HepG2 (cell line): ENCODE data around the gene PNLDC1. TPM values are rescaled to one million over a fixed set of nuclear protein-coding genes. Genes with fewer than 3 reads are reported as not detected.
"Not testable (repeated sequence)": the region's sequence is repeated elsewhere in the genome, so short reads cannot be mapped to it uniquely, and the experiment has no call there.

ENCODE experiments used
- ATAC-seq: fragments of 200-7000 bp; cut with Tn5 transposase; 3 replicates; pipeline ENCODE4 v1.9.1; 2020; ENCODE audit warnings: mild to moderate bottlenecking, moderate library complexity
- BruUV-seq: library from RNA; stranded (reverse); fragments of 400-500 nt; replicated peaks from 2 replicates; lab custom pipeline; 2021; lab: Mats Ljungman, UMichigan
- CTCF ChIA-PET: fragments of 300-600 bp; formaldehyde crosslinking; extraction: SDS; loops from one replicate; lab custom pipeline; 2021; ENCODE audit warnings: low total read pairs, inconsistent platforms, low intra/inter-chr PET ratio; lab: Yijun Ruan, JAX
- POLR2A ChIA-PET: fragments of 350-600 bp; sonication (Branson Sonifier 250); formaldehyde crosslinking; loops from one replicate; lab custom pipeline; 2020; ENCODE audit warnings: antibody characterized with exemption, inconsistent platforms; lab: Yijun Ruan, JAX
- DNase-seq: peaks from one replicate; pipeline ENCODE4 v3.0.0-alpha.2; 2015; ENCODE audit warnings: low spot score
- FAIRE-seq: peaks from 3 replicates; lab custom pipeline; 2011; peaks lifted over from hg19 to GRCh38; lab: Jason Lieb, UNC
- H2AFZ ChIP-seq: one replicate; pipeline ENCODE4 v1.6.1; 2011; ENCODE audit warnings: low read length, inconsistent platforms
- H3K27ac ChIP-seq: fragments of 300-600 bp; 3 replicates; pipeline ENCODE4 v1.8.0; 2011; ENCODE audit warnings: mixed run types, mild to moderate bottlenecking, mixed read lengths, low read length, inconsistent platforms; ENCODE audit not compliant: insufficient read depth; ENCODE audit errors: extremely low read length
- H3K27me3 ChIP-seq, 2 experiments: fragments of 200-600 bp in 1 of 2; 2 replicates in 1 of 2; 3 replicates in 1 of 2; pipeline versions ENCODE4 v1.6.0 to v1.8.0; 2011; ENCODE audit warnings: low read length in 2 of 2, mild to moderate bottlenecking in 2 of 2, moderate library complexity in 2 of 2, inconsistent platforms in 1 of 2; ENCODE audit not compliant: insufficient read depth in 2 of 2, control insufficient read depth in 1 of 2
- H3K36me3 ChIP-seq, 2 experiments: fragments of 200-600 bp in 1 of 2; replicated peaks in 1 of 2; 2 replicates in 1 of 2; 3 replicates in 1 of 2; pipeline versions ENCODE4 v1.5.1 to v1.8.0; 2011; ENCODE audit warnings: low read length in 2 of 2, inconsistent platforms in 1 of 2; ENCODE audit not compliant: insufficient read depth in 2 of 2, control insufficient read depth in 1 of 2
- H3K4me1 ChIP-seq: 2 replicates; pipeline ENCODE4 v1.5.1; 2012; ENCODE audit warnings: low read length, inconsistent platforms; ENCODE audit not compliant: insufficient read depth
- H3K4me2 ChIP-seq: 2 replicates; pipeline ENCODE4 v1.6.0; 2011; ENCODE audit warnings: low read depth, low read length, inconsistent platforms
- H3K4me3 ChIP-seq, 3 experiments: fragments of 200-600 bp in 1 of 3; sonication (generic), shearing (Covaris generic) in 1 of 3; replicated peaks in 1 of 3; 2 replicates each; pipeline ENCODE4 v1.5.1; 2011 to 2016; ENCODE audit warnings: low read length in 3 of 3, inconsistent platforms in 2 of 3, low read depth in 2 of 3, mild to moderate bottlenecking in 2 of 3, control low read depth in 1 of 3, mixed read lengths in 1 of 3; ENCODE audit not compliant: insufficient read depth in 1 of 3
- H3K79me2 ChIP-seq: one replicate; pipeline ENCODE4 v1.6.1; 2011; ENCODE audit warnings: low read length, inconsistent platforms; ENCODE audit not compliant: insufficient read depth
- H3K9ac ChIP-seq: 2 replicates; pipeline ENCODE4 v1.6.0; 2011; ENCODE audit warnings: mild to moderate bottlenecking, low read depth, low read length, inconsistent platforms; ENCODE audit not compliant: insufficient read depth
- H3K9me3 ChIP-seq: 2 replicates; pipeline ENCODE4 v1.5.1; 2012; ENCODE audit warnings: mild to moderate bottlenecking, low read length
- H4K20me1 ChIP-seq: 2 replicates; pipeline ENCODE4 v1.6.0; 2011; ENCODE audit warnings: inconsistent platforms, mild to moderate bottlenecking, low read length, moderate library complexity; ENCODE audit not compliant: insufficient read depth
- BATF2 ChIP-seq: sonication (generic); formaldehyde crosslinking; IDR thresholded peaks from 2 replicates; pipeline ENCODE4 v1.8.0; 2022; ENCODE audit warnings: mild to moderate bottlenecking, missing genetic modification reagents, moderate library complexity
- CSRNP1 ChIP-seq: sonication (generic); formaldehyde crosslinking; IDR thresholded peaks from 2 replicates; pipeline ENCODE4 v1.8.1; 2023; ENCODE audit warnings: mild to moderate bottlenecking, missing genetic modification reagents
- EZH2 ChIP-seq: conservative IDR thresholded peaks from 2 replicates; pipeline ENCODE4 v1.6.1; 2012; ENCODE audit warnings: mild to moderate bottlenecking, low read depth, low read length, moderate library complexity
- HNF4A ChIP-seq: sonication (generic); formaldehyde crosslinking; IDR thresholded peaks from 2 replicates; pipeline ENCODE4 v1.4.0; 2020; ENCODE audit warnings: missing genetic modification reagents
- MTERF4 ChIP-seq: sonication (generic); formaldehyde crosslinking; IDR thresholded peaks from 2 replicates; pipeline ENCODE4 v1.8.0; 2023; ENCODE audit warnings: mild to moderate bottlenecking, missing genetic modification reagents
- NCOA5 ChIP-seq: sonication (generic); formaldehyde crosslinking; IDR thresholded peaks from 2 replicates; pipeline ENCODE4 v1.4.0; 2020; ENCODE audit warnings: missing genetic modification reagents
- PPARG ChIP-seq: conservative IDR thresholded peaks from 2 replicates; pipeline ENCODE4 v1.6.1; 2016; ENCODE audit warnings: missing biosample characterization, missing genetic modification reagents
- SOX6 ChIP-seq, 2 experiments: fragments of 450-650 bp in 1 of 2; sonication (generic) in 1 of 2; formaldehyde crosslinking in 1 of 2; IDR thresholded peaks; 2 replicates each; pipeline versions ENCODE4 v1.4.0 to v1.6.1; 2017 to 2020; ENCODE audit warnings: antibody characterized with exemption in 1 of 2, mild to moderate bottlenecking in 1 of 2, missing genetic modification reagents in 1 of 2
- ZNF644 ChIP-seq: IDR thresholded peaks from 2 replicates; pipeline ENCODE4 v1.6.1; 2016; ENCODE audit warnings: low read depth
- ZNF687 ChIP-seq: sonication (generic); formaldehyde crosslinking; IDR thresholded peaks from 2 replicates; pipeline ENCODE4 v1.5.1; 2020; ENCODE audit warnings: mild to moderate bottlenecking, missing genetic modification reagents, moderate library complexity
- WGBS: methylation state at CpG from one replicate; pipeline ENCODE4 v1.1.6; 2017; ENCODE audit warnings: low lambda C conversion rate; 5-methylcytosine and 5-hydroxymethylcytosine counted together
- in situ Hi-C: cut with HindIII; loops from 2 replicates; pipeline ENCODE4 v1.10.0; 2017; ENCODE audit warnings: low pct_unique_long_range_greater_than_20kb; ENCODE audit not compliant: extremely low pct_ligation_motif_present
- intact Hi-C: fragments of 100-400 bp; cut with micrococcal nuclease; formaldehyde crosslinking; loops from one replicate; pipeline ENCODE4 v1.10.0; 2022; ENCODE audit not compliant: unreplicated experiment
- polyA plus RNA-seq, 8 experiments: library from polyadenylated mRNA; depleted of rRNA in 3 of 8; stranded (reverse) in 7 of 8; unstranded in 1 of 8; fragments of >200 nt; fragmentation: Illumina TruSeq in 4 of 8; extraction: Trizol in 4 of 8; gene quantifications; 2 replicates each; pipeline versions ENCODE4 v1.2.1 to v1.2.3, GENCODE V29; 2011 to 2016; ENCODE audit warnings: low read depth in 4 of 8, missing spikeins in 1 of 8, mixed read lengths in 1 of 8; ENCODE audit not compliant: insufficient read depth in 1 of 8
- total RNA-seq, 5 experiments: library from RNA; depleted of rRNA; stranded (reverse); fragments of >200 nt; fragmentation: Illumina TruSeq; extraction: Trizol; gene quantifications; 2 replicates each; pipeline ENCODE4 v1.2.3, GENCODE V29; 2016; ENCODE audit warnings: low read depth in 1 of 5

The PNLDC1 gene
- total and polyA plus RNA-seq, 2 of the 13 experiments (the other 11 are each of a cell fraction or from before 2014, with no cell fraction given), result not detected

GRCh38 chr6:159794976-159795375 lies 5.1 kb upstream of the PNLDC1 start:
- H3K4me3 ChIP-seq; BruUV-seq; DNase-seq; FAIRE-seq; H3K9ac ChIP-seq; H3K4me2 ChIP-seq; H3K9me3 ChIP-seq; POLR2A ChIA-PET; CTCF ChIA-PET; H3K27me3 ChIP-seq; H2AFZ ChIP-seq; ATAC-seq; H4K20me1 ChIP-seq; TF ChIP-seq SOX6 (IDR thresholded peaks at IDR 0.05): not testable (repeated sequence)
- Histone ChIP-seq H3K36me3 (peaks cover 11 to 27% of the 10 kb centered on the region in 2 experiments), H3K79me2 (peaks cover 37% of the 10 kb centered on the region), H3K27ac (peak overlapping the region; percentile 7), H3K4me1 (peaks cover 45% of the 10 kb centered on the region)
- TF ChIP-seq SOX6 (CRISPR knock-in tag; IDR thresholded peaks at IDR 0.05), result peak; percentile 54; the same call in 1 of the 2 replicates
- intact Hi-C loops (loop anchor here (5.0 kb wide), 1 partner anchor 47 kb away; no protein-coding TSS in a partner anchor), in situ Hi-C loops (loop anchor here (5.0 kb wide), 1 partner anchor 103 kb away; the partner anchor contains the start of gene SOD2)
- WGBS, result 65% methylated on average over 8 of the region's 8 CpGs

- ChIA-PET CTCF (no interaction called here), POLR2A (no interaction called here)
- DNase-seq (no peak), ATAC-seq (no peak), FAIRE-seq (peak; percentile 26)
- Histone ChIP-seq H3K36me3 (peaks cover 11 to 26% of the 10 kb centered on the region in 2 experiments), H3K9ac (no peak overlapping the region), H3K4me2 (no peak overlapping the region), H3K79me2 (peaks cover 16% of the 10 kb centered on the region), H2AFZ (no peak overlapping the region), H3K9me3 (no peaks in the 10 kb centered on the region), H3K27me3 (no peaks in the 10 kb centered on the region), H3K27ac (no peak overlapping the region), H3K4me3 (no peak overlapping the region), H3K4me1 (peaks cover 30% of the 10 kb centered on the region), H4K20me1 (no peaks in the 10 kb centered on the region)
- BruUV-seq, result TSS peak; percentile 19
- intact Hi-C loops (no loop called here), in situ Hi-C loops (no loop called here)
- 72% methylated on average over 1 of the region's 1 CpG for WGBS
- TF ChIP-seq EZH2, result no peak
- no peak for TF ChIP-seq ZNF687 (CRISPR knock-in tag)
- no peak for TF ChIP-seq NCOA5 (CRISPR knock-in tag)
- no peak for TF ChIP-seq BATF2 (CRISPR knock-in tag)
- no peak for TF ChIP-seq HNF4A (CRISPR knock-in tag)
- no peak for TF ChIP-seq CSRNP1 (CRISPR knock-in tag)
- no peak for TF ChIP-seq ZNF644 (CRISPR knock-in tag)
- no peak for TF ChIP-seq MTERF4 (CRISPR knock-in tag)
- TF ChIP-seq PPARG (CRISPR knock-in tag), result no peak
These were observed 2.5 kb upstream of the PNLDC1 start for GRCh38 chr6:159797554-159797953.
